Left cardiac atrium (tissue), 4 donors: ENCODE results near the gene ZNF334. TPM values are rescaled to one million over a fixed set of nuclear protein-coding genes. Genes with fewer than 3 reads are reported as not detected.

ENCODE experiments used
- ATAC-seq, 2 donors: fragments of 200-7000 bp; cut with Tn5 transposase; one replicate each; pipeline ENCODE4 v1.9.1; 2020; ENCODE audit warnings: mild to moderate bottlenecking in 2 of 2, moderate library complexity in 2 of 2
- DNase-seq: peaks from one replicate; pipeline ENCODE4 v3.0.0-alpha.2; 2020
- intact Hi-C, 2 donors: fragments of 100-400 bp; cut with DNase I; formaldehyde crosslinking; loops; one replicate each; pipeline versions ENCODE4 v1.14.1 to v1.15.1; 2022 to 2023
- total RNA-seq, 2 donors: library from RNA; stranded (reverse); fragmentation: NEBNext Ultra II Directional; extraction: Animal tissue kit (Norgen Biotek cat#: 25700); gene quantifications; one replicate each; pipeline ENCODE4 v1.2.1, GENCODE V29; 2021
- donor health status: DM: no; HTN: yes; CAD: no.
- donor health status: DM: no; HTN: yes; CAD: no; lungs with severe emphysema.
- donor health status: DM: yes; HTN: yes; CAD: no.
- donor health status: Dilated cardiomyopathy.

The ZNF334 gene
- total RNA-seq, 2 donors from 2014 or later: 0.99 to 1.3 TPM

- ATAC-seq: no peak
- intact Hi-C loops: loop anchor here in 1 of 2 donors (10.0 kb wide), 1 partner anchor 127 kb away; no protein-coding TSS in a partner anchor
- no peak for DNase-seq
Measured at GRCh38 chr20:46547995-46548394, 34.6 kb upstream of the ZNF334 start.

- ATAC-seq (no peak), DNase-seq (no peak)
- intact Hi-C loops: loop anchor here in 1 of 2 donors (10.0 kb wide), 1 partner anchor 128 kb away; no protein-coding TSS in a partner anchor
Measured at GRCh38 chr20:46546936-46547335, 33.6 kb upstream of the ZNF334 start.

DNA sequence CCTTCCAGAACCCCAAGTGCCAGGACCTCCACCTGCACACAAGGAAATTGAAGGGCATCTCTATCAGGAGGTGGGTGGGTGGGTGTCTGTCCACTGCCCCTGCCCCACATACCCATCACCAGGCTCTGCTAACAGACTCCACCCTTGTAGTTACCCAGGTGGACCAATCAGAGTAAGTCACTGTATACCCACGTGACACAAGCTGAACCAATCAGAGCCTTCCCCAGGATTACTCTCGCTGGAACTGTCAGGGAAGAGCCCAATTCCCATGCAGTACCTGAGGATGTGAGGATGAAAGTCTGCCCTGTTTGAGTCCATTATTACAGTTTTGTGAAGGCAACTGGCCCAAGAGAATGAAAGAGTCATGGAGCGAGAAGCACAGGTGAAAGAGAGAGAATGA, 32.9 kb upstream of the ZNF334 start:
- no peak for DNase-seq
- ATAC-seq: no peak
- intact Hi-C loops: loop anchor here in 1 of 2 donors (10.0 kb wide), 1 partner anchor 129 kb away; no protein-coding TSS in a partner anchor

- DNase-seq: no peak
- intact Hi-C loops: loop anchor here in 1 of 2 donors (10.0 kb wide), 1 partner anchor 129 kb away; no protein-coding TSS in a partner anchor
- ATAC-seq: no peak
Measured at GRCh38 chr20:46545827-46546138, 32.4 kb upstream of the ZNF334 start.

DNA sequence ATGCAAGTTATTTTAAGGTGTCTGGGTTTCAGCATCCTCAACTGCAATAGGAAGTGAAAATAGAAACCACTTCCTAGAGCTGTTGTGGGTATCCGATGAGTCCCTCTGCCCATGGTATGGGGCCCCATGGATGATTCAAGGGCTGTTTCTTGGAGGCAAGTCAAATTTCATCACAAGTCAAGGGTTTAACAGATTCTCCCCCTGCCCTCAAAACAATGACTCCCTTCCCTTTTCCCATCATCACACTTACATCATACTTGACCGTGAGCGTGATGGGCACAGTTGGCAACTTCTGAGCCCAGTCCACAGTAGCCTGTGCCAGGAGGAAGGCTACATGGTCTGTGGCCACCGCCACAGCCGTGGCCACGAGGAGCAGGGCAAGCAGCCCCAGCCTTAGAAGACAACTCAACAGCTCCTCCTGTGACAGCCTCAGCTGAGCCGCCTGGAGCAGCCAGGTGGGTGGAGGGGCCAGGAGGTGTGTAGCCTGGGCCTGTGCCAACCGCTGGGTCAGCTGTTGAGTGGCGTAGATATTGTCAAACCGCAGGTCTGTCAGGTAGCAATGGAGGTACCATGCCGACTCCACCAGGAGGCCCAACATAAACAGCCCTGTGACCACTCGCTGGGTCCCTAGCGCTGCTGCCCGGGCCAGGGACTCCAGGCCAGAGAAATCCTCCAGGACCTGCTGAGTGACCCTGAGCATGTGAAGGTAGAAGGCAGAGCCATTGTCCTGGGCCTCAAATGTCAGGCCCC, 31.9 kb upstream of the ZNF334 start:
- DNase-seq (no peak), ATAC-seq (peak in 1 of 2 donors; percentile 34)
- intact Hi-C loops: loop anchor here in 1 of 2 donors (10.0 kb wide), 1 partner anchor 130 kb away; no protein-coding TSS in a partner anchor

DNA sequence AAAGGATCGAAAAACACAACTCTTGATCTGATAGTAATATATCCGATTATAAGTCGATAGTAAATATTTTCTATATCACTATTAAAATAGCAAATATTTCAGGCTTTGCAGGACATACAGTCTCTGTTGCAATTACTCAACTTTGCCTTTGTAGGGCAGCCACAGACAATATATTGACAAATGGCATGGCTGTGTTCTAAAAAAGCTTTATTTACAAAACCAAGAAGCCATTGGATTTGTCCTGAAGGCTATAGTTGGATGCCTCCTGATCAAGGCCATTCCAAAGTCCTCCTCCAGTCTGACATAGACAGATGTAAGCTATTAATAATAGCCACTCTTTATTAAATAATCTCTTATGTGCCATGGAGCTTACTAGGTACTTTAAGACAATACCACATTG, 31.2 kb upstream of the ZNF334 start:
- ATAC-seq: no peak
- intact Hi-C loops: loop anchor here in 1 of 2 donors (10.0 kb wide), 1 partner anchor 130 kb away; no protein-coding TSS in a partner anchor
- no peak for DNase-seq

DNA sequence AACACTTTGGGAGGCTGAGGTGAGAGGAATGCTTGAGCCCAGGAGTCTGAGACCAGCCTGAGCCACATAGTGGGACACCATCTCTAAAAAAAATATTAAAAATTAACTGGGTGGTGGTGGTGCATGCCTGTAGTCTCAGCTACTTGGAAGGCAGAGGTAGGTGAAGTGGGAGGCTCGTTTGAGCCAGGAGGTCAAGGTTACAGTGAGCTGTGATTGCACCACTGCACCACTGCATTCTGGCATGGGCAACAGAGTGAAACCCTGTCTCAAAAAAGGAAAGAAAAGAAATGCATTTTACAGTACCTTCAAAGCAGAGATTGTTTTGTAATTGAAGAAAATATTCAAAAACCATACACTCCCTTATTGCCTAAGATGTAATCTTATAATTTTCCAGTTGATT, 30.6 kb upstream of the ZNF334 start:
- DNase-seq (no peak), ATAC-seq (no peak)
- intact Hi-C loops: loop anchor here in 1 of 2 donors (10.0 kb wide), 1 partner anchor 131 kb away; no protein-coding TSS in a partner anchor

DNA sequence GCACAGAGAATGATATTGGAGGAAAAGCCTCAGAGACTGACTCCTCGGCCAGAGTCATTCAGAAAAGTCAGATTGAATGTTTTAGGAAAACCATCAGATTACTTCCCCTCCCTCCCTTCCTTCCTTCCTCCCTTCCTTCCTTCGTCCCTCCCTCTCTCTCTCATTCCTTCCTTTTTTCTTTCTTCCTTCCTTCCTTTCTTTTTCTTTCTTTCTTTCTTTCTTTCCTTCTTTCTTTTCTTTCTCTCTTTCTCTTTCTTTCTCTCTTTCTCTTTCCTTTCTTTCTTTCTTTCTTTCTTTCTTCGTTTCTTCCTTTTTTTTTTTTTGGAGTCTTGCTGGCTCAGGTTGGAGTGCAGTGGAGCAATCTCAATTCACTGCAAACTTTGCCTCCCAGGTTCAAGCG, 29.7 kb upstream of the ZNF334 start:
- intact Hi-C loops: loop anchor here in 1 of 2 donors (10.0 kb wide), 1 partner anchor 132 kb away; no protein-coding TSS in a partner anchor
- no peak for ATAC-seq
- no peak for DNase-seq

GRCh38 chr20:46541229-46541935, 28.0 kb upstream of the ZNF334 start:
- ATAC-seq (no peak), DNase-seq (no peak)
- intact Hi-C loops: loop anchor here in 1 of 2 donors (10.0 kb wide), 1 partner anchor 133 kb away; no protein-coding TSS in a partner anchor

DNA sequence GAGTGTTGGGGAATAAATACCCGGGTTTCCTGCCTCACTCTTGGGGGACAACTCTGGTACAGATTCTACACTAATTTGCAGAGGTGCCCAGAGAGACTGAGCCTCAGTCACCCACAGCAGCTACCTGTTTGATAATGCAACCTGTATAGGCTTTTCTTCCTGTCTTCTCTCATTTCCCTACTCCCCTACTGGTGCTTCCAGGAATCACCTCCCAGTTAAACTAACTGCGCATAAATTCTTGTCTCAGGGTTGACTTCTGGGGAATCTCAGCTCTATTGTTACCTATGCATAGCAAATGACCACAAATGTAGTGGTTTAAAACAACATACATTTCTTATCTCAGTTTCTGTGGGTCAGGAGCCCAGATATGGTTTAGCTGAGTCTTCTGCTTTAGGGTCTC, 25.8 kb upstream of the ZNF334 start:
- intact Hi-C loops: no loop called here
- DNase-seq (no peak), ATAC-seq (no peak)

DNA sequence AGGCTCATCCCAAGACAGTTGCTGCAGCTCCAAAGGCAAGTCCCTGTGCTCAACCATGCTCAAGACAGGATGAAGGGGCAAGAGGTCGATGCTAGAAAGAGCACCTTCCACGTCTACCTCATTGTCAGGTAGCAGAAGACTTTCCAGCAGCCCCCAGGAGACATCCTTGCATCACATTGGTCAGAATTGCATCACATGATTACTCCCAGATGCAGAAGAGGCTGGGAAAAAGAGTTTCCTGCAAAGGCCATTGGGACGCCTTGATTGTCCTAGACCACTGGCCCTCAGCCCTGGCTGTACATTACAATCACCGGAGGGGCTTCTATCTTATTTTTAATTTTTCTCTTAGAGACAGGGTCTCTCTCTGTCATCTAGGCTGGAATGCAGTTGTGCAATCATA, 17.3 kb upstream of the ZNF334 start:
- DNase-seq: no peak
- ATAC-seq: no peak
- intact Hi-C loops: no loop called here

- intact Hi-C loops: no loop called here
- ATAC-seq (no peak), DNase-seq (no peak)
Measured at GRCh38 chr20:46523696-46524328, 10.5 kb upstream of the ZNF334 start.

DNA sequence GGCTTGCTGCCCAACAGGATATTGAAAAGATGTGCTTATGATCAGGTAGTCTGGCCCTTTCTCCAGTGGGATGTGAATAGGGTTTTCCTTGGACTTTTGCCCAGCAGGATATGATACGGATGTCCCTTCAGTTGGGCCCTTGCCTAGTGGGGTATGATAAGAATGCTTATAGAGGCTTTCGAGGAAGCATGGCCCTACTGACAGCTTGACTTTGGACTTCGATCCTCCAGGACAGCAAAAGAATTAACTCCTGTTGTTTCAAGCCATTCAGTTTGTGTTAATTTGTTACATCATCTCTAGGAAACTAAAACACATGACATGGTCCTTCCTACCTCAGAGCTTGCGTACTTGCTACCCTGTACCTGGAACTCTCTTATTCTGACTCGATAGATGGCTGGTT, 9.7 kb upstream of the ZNF334 start:
- no peak for ATAC-seq
- no peak for DNase-seq
- intact Hi-C loops: no loop called here

DNA sequence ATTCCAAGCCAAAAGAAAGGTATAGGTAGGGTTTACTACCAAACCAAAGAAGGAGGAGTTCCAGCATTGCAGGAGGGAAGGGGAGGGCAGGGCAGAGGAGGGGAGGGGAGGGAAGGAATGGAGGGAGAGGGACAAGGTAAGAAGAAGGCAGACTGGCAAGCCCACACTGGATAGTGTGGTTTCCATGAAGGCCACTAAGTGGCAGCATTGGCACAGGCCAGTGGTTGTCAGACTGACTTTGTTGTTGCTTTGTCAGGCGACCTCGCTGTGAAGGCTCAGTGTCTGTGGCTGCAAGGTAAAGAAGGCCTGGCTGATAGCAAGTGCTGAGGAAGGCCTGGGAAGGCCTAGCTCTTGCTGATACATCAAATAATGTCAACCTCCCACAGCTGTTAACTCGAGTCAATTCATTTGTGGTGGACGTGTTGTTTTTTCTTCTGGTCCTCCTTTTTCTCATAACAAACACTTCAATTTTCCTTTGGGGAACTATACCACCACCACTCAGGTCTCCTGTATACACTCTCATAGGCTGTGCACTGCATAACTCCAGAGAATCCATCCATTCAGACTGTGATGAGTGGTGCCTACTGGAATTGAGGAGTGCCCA, 7.7 kb upstream of the ZNF334 start:
- ATAC-seq (peak; percentile 55 to 58), DNase-seq (no peak)
- intact Hi-C loops: no loop called here

DNA sequence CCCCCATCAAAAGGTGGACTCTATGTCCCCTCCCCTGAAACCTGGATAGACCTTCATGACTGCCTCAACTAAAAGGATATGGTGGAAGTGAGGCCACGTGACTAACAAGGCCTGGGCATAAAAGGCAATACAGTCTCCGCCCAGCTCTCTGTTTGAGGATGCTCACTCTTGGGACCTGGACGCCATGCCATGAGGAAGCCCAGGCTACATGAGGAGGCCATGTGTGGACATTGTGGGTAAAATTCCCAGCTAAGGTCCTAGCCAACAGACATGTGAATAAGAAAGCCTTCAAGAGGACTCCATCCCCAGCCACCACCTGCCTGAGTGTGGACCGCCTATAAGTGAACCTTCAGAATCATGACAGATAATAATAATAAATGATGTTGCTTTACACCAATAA, 7.2 kb upstream of the ZNF334 start:
- intact Hi-C loops: no loop called here
- no peak for ATAC-seq
- no peak for DNase-seq

DNA sequence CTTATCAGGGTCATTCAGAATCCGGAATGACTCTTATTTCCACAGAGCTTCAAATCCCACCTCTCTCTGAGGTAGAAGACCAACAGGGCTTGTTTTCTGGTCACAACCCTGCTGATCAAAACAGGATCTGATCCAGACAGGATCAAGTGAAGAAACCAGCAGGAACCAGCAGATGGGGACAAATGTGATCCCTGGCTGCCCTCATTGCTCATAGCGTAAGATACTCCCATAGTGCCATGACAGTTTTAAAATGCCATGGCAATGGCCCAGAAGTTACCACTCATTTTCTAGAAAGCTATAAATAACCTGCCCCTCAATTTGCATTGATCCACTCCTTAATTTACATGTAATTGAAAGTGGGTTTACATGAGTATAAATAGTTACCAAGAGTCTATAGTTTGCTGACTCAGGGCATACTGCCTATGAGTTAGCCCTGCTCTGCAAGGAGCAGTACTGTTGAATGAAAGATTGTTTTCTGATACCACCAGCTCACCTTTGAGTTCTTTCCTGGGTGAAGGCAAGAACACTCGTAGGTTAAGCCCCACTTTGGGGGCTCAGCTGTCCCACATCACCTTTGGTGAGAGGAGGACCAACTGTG, 6.2 kb upstream of the ZNF334 start:
- intact Hi-C loops: no loop called here

DNA sequence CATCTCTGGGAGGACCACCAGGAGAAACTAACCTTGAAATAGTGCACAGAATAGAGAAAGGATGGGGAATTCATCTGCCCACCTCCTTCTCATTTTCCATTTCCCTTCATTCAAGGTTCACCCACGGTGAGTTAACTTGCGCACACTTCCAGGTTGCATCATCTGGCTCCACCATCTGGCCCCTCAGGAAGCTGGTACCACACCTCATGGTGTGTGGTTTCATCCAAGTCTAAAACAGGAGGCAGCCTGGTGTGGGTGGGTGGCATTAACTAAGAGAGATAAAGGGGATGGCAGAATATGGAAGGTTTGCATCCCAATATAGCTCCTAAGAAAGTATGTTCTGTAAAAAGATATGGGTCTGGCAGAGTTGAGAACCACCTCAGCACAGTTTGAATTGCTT, 3.8 kb downstream of the ZNF334 start:
- intact Hi-C loops: no loop called here
- DNase-seq (no peak), ATAC-seq (no peak)

More for the DNA sequence above, 6.2 kb upstream of the ZNF334 start:
- ATAC-seq (no peak), DNase-seq (no peak)

GRCh38 chr20:46507760-46508407, 5.5 kb downstream of the ZNF334 start:
- intact Hi-C loops: no loop called here
- DNase-seq (no peak), ATAC-seq (no peak)

DNA sequence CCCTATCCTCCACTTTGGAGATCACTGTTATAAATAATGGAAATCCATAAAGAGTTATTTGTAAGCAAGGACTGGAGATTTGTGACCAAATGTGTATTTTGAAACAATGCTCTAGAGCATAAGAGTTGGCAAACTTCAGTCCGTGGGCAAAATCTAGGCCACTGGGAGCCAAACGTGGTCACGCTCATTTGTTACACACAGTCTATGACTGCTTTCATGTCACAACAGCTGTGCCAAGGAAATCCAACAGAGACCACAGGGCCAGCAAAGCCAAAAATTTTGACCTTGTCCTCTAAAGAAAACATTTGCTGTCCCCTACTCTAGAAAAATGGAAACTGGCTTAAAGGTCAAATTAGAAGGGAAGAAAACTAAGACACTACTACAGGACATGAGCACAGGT, 7.9 kb downstream of the ZNF334 start:
- ATAC-seq (peak in 1 of 2 donors; percentile 19), DNase-seq (no peak)
- intact Hi-C loops: no loop called here
